DND-41 (cell line): ENCODE measurements around the gene HSBP1L1.

Experiments used
- ATAC-seq: fragments of 200-7000 bp; cut with Tn5 transposase; 3 replicates; pipeline ENCODE4 v1.9.1; 2021; ENCODE audit warnings: low read depth; ENCODE audit not compliant: insufficient read depth
- DNase-seq: peaks from one replicate; pipeline ENCODE4 v3.0.0-alpha.2; 2020
- H2AFZ ChIP-seq: 2 replicates; pipeline ENCODE4 v1.6.0; 2012; ENCODE audit warnings: low read depth, low read length
- H3K27ac ChIP-seq: 2 replicates; pipeline ENCODE4 v1.5.1; 2012; ENCODE audit warnings: low read length, inconsistent platforms
- H3K27me3 ChIP-seq: fragments of 200-600 bp; sonication (generic); 2 replicates; pipeline ENCODE4 v1.6.0; 2012; ENCODE audit warnings: low read length, mild to moderate bottlenecking, inconsistent platforms; ENCODE audit not compliant: insufficient read depth, poor library complexity
- H3K36me3 ChIP-seq: 2 replicates; pipeline ENCODE4 v1.5.1; 2012; ENCODE audit warnings: low read length, inconsistent platforms; ENCODE audit not compliant: insufficient read depth
- H3K4me1 ChIP-seq: 2 replicates; pipeline ENCODE4 v1.5.1; 2012; ENCODE audit warnings: mild to moderate bottlenecking, low read length; ENCODE audit not compliant: insufficient read depth
- H3K4me2 ChIP-seq: 2 replicates; pipeline ENCODE4 v1.6.0; 2012; ENCODE audit warnings: mild to moderate bottlenecking, moderate library complexity, low read length, inconsistent platforms; ENCODE audit not compliant: insufficient read depth
- H3K4me3 ChIP-seq, 2 experiments: fragments of 200-600 bp in 1 of 2; shearing (Covaris generic) in 1 of 2; 2 replicates each; pipeline ENCODE4 v1.5.1; 2012 to 2016; ENCODE audit warnings: inconsistent platforms in 2 of 2, low read length in 2 of 2, mild to moderate bottlenecking in 2 of 2, low read depth in 1 of 2, moderate library complexity in 1 of 2
- H3K79me2 ChIP-seq: 2 replicates; pipeline ENCODE4 v1.6.0; 2012; ENCODE audit warnings: low read length, inconsistent platforms; ENCODE audit not compliant: insufficient read depth
- H3K9ac ChIP-seq: 2 replicates; pipeline ENCODE4 v1.6.0; 2012; ENCODE audit warnings: low read depth, mild to moderate bottlenecking, inconsistent platforms, low read length, moderate library complexity
- H3K9me3 ChIP-seq: 2 replicates; pipeline ENCODE4 v1.5.1; 2012; ENCODE audit warnings: low read length, moderate library complexity, mild to moderate bottlenecking, inconsistent platforms; ENCODE audit not compliant: insufficient read depth, severe bottlenecking
- H4K20me1 ChIP-seq: 2 replicates; pipeline ENCODE4 v1.6.0; 2012; ENCODE audit warnings: low read length; ENCODE audit not compliant: insufficient read depth
- EZH2 ChIP-seq: IDR thresholded peaks from 3 replicates; pipeline ENCODE4 v1.6.1; 2012; ENCODE audit warnings: borderline replicate concordance, low read depth, mild to moderate bottlenecking, moderate library complexity, low read length, inconsistent platforms; ENCODE audit not compliant: severe bottlenecking
- TF ChIP-seq, protein P1 (sequence below): IDR thresholded peaks from 2 replicates; pipeline ENCODE4 v1.5.1; 2012; ENCODE audit warnings: borderline replicate concordance, low read length, moderate library complexity, mild to moderate bottlenecking; ENCODE audit not compliant: poor library complexity, severe bottlenecking; ENCODE audit errors: extremely low read depth

HSBP1L1 gene

GRCh38 chr18:79963658-79964329, 649 bp upstream of the HSBP1L1 start:
- Histone ChIP-seq H4K20me1 (peaks cover 10% of the 10 kb centered on the region; the same call in 1 of the 2 replicates), H3K79me2 (peaks cover 4% of the 10 kb centered on the region; the same call in 1 of the 2 replicates), H3K27me3 (no peaks in the 10 kb centered on the region), H3K4me3 (no peak overlapping the region), H3K36me3 (peaks cover 9% of the 10 kb centered on the region; the same call in 1 of the 2 replicates), H3K9ac (no peak overlapping the region), H3K27ac (no peak overlapping the region), H3K4me1 (no peaks in the 10 kb centered on the region), H3K4me2 (no peak overlapping the region), H3K9me3 (no peaks in the 10 kb centered on the region), H2AFZ (no peak overlapping the region)
- DNase-seq (no peak), ATAC-seq (no peak)
- TF ChIP-seq, protein P1, sequence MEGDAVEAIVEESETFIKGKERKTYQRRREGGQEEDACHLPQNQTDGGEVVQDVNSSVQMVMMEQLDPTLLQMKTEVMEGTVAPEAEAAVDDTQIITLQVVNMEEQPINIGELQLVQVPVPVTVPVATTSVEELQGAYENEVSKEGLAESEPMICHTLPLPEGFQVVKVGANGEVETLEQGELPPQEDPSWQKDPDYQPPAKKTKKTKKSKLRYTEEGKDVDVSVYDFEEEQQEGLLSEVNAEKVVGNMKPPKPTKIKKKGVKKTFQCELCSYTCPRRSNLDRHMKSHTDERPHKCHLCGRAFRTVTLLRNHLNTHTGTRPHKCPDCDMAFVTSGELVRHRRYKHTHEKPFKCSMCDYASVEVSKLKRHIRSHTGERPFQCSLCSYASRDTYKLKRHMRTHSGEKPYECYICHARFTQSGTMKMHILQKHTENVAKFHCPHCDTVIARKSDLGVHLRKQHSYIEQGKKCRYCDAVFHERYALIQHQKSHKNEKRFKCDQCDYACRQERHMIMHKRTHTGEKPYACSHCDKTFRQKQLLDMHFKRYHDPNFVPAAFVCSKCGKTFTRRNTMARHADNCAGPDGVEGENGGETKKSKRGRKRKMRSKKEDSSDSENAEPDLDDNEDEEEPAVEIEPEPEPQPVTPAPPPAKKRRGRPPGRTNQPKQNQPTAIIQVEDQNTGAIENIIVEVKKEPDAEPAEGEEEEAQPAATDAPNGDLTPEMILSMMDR, result no peak
- no peak for TF ChIP-seq EZH2

DNA sequence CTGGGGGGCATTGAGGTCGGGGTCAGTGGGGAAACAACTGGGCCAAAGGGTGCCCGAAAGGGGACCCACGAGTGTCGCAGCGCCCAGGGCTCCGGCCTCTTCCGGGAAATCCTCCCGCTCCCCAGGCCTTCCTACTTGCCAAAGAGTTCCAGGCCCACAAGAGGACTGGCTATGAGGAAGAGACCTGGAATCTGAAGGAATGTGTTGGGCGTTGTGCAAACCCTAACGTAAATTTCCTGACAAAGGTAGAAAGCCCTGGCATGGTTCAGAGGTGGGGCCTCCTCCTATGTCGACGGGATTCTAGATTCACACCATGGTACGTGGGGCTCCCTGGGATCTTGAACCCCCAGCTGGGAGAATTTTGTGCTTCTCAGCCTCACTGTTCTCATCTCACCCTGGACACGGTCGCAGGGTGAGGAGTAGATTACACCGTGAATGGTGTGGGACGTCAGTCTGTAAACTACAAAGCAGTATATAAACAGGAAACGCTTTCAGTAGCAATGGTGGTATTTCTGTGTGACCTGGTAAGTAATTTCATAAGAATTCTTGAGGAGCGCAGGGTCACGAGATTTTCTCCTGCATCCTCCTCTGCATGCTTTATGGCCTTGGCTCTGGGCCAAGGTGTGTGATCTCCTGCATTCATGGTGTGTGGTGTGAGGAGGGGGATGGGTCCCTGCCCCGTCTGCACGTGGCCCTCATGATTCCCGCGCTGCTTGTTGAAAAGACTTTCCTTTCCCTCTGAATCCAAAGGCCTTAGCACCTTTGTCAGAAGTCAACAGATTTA, 868 bp downstream of the HSBP1L1 start:
- peaks cover 14% of the 10 kb centered on the region; the same call in 1 of the 2 replicates for H4K20me1 ChIP-seq
- H3K4me1 ChIP-seq, result no peaks in the 10 kb centered on the region
- no peak overlapping the region for H3K4me3 ChIP-seq
- H3K4me2 ChIP-seq, result no peak overlapping the region
- H3K9me3 ChIP-seq, result no peaks in the 10 kb centered on the region
- no peak for DNase-seq
- no peaks in the 10 kb centered on the region for H3K27me3 ChIP-seq
- H3K9ac ChIP-seq, result no peak overlapping the region
- no peak for TF ChIP-seq EZH2
- TF ChIP-seq, protein P1, result no peak
- H3K79me2 ChIP-seq, result peaks cover 4% of the 10 kb centered on the region; the same call in 1 of the 2 replicates
- H2AFZ ChIP-seq, result no peak overlapping the region
- ATAC-seq, result 0 out of 3 replicates have a peak, but pooled peaks have one; percentile 10
- H3K36me3 ChIP-seq, result peaks cover 20% of the 10 kb centered on the region
- H3K27ac ChIP-seq, result no peak overlapping the region

DNA sequence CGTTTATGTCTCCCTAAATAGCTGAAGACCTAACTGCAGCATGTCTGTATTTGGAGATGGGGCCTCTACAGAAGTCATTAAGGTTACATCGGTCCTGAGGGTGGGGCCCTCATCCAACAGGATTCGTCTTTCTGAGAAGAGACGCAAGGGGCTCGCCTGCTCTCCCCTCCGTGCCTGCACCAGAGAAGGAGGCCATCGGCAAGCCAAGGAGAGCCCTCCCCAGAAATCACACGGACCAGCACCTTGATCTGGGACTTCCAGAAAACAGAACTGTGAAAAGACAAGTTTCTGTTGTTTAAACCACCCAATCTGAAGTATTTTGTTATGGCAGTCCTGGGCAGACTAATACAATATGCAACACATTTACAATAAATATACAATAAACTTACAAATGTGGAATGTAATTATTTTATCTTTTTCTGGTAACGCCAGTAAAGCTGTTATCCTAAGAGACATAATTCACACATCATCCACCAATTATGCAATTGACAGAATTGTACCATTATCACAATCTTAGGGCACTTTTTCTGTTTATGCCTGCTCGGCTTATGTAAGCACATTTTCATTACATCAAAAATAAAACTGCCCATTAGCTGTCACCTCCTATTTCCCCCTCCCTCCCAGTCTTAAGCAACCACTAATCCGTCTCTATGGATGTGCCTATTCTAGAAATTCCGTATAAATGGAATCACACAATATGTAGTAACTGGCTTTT, 6.1 kb downstream of the HSBP1L1 start:
- H3K4me1 ChIP-seq, result no peaks in the 10 kb centered on the region
- H3K9ac ChIP-seq, result no peak overlapping the region
- ATAC-seq, result no peak
- TF ChIP-seq, protein P1, result no peak
- TF ChIP-seq EZH2, result no peak
- no peak overlapping the region for H3K4me2 ChIP-seq
- peaks cover 56% of the 10 kb centered on the region for H4K20me1 ChIP-seq
- H3K4me3 ChIP-seq, result no peak overlapping the region
- H3K27me3 ChIP-seq, result no peaks in the 10 kb centered on the region
- peaks cover 49% of the 10 kb centered on the region for H3K79me2 ChIP-seq
- H3K9me3 ChIP-seq, result no peaks in the 10 kb centered on the region
- H3K36me3 ChIP-seq, result peaks cover 71% of the 10 kb centered on the region
- no peak for DNase-seq
- H3K27ac ChIP-seq, result no peak overlapping the region
- no peak overlapping the region for H2AFZ ChIP-seq
